GM12892 (cell line): ENCODE results near the gene XPNPEP2.

Experiments used
- POLR2A ChIP-seq: IDR thresholded peaks from 2 replicates; pipeline ENCODE4 v1.6.1; 2011; ENCODE audit warnings: low read depth, low read length, control low read depth
- POLR2AphosphoS5 ChIP-seq: IDR thresholded peaks from 2 replicates; pipeline ENCODE4 v1.6.1; 2011; ENCODE audit warnings: low read depth, low read length, control low read depth
- TAF1 ChIP-seq: IDR thresholded peaks from 2 replicates; pipeline ENCODE4 v1.6.1; 2011; ENCODE audit warnings: low read depth, mild to moderate bottlenecking, control low read depth, low read length, borderline replicate concordance

DNA sequence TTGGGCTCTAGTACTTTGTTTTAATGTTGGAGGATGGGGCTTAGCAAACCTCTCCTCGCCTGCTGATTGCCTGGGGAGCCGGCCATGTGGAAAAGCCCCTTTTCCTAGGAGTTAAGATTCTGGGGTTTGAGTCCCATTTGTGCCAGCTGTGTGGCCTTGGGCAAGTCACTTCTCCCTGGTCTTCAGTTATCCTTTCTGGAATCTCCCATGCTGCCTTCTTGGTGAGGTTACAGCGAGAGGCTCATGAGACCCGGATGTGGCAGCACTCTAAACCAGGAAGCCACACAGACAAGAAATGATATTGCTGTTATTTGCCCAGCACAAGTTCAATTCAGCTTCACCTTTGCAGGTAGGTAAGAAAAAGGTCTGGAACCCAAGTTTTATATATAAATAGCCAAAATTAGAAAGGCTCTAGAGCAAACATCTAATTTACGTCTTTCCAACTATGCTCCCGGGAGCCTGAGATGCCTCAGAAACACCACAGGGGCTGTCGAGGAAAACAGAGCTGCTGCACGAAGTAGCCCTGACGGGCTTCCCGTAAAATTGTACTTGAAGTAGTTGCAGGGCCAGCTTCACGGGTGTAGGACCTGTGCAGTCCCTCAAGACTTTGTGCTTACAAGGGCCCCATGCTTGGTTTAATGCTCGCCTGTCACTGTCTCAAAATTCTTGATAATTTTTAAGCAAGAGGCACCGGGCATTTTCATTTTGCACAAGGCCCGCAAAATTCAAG, 32.7 kb downstream of the XPNPEP2 start:
- TF ChIP-seq POLR2A (no peak), POLR2AphosphoS5 (no peak), TAF1 (no peak)
